GM21423 (cell line): ENCODE measurements around the gene DDR2.

Source experiments
- ATAC-seq: cut with Tn5 transposase; IDR thresholded peaks from one replicate; pipeline ENCODE4 v1.9.1; 2021; ENCODE audit warnings: mild to moderate bottlenecking, moderate library complexity; ENCODE audit not compliant: unreplicated experiment

Gene DDR2

DNA sequence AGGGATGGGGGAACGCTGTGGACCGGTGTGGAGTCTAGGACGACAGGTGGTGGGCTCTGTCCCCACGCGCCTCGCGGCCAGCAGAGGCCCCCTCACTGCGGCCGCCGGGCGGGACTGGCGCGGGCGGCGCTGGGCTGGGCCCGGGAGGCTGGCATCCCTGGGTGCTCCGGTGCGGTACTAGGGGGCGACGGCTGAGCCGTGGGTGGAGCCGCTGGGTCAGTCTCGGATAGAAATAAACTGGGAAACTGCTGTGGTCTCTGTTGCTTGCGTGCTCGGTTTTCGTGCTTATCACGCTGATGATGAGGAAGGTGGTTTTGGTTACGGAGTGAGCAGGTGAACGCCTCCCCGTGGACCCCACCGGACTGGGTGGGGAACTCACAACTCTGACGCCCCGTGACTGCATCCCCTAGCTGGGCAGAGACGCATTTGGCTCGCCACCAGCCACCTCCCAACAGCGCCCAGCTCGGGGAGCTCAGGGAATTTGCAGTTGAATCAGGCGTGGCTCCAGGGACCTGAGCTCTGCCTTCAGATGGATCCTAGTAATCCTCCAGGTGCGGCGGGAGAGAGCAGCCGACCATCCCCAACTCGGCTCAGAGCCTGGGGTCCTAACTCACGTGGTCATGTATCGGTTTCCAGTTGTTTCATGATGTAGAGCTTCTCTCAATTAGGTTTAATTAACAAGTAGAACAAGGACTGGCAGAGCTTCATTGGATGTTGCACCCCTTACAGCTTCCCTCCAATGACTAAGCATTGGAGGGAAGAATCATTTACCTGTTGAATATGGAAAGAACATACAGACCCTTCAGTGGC is 190.3 kb downstream of the DDR2 start:
- ATAC-seq: peak; percentile 52

DNA sequence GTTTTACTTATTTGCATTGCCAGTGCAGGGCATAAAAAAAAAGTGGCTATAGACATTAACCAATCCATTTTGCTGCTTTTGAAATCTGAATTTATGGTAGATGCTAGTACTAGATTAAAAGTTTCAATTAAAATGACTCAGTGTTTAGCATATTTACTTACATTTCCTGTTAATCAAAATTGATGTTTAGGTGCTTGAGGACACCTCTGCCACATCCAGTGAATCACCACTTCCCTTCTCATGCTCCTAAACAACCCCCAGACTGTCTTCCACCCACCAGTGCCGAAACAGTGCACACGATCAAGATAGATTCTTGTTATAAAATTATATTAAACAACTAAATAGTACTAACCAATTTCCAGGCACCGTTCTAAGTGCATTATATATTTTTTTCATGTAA is 191.0 kb downstream of the DDR2 start:
- ATAC-seq: no peak

DNA sequence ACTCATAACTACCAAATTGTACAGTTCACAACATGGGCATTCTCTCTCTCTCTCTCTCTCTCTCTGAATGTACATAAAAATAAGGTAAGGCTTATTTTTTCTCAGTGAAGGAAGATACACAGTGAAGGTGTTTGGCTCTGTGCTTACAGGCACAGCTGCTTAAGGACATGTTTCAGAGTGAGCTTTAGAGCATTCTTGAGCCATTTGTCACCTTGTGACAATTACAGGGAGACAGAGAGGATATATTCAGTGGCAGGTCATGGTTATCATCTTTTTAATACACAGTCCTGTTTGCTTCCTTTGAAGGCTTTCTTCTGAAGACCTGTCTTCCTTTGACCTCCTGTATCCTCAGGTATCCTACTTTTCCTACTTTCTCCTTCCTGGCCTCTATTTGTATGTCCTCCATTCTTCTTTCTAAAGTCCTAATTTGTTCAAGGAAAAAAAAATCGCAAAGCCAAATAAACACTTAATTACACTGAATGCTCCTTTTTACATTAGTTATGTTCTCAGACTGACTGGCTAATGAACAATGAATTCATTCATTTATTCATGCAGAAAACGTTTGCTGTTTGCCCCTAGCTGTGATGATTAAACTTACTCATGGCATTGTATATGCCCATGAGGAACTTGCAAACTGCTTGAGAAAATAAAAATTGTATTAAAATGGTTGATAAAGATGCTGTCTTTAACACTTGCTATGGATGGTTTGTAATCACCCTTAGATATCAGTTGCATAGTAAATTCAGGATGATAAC is 191.7 kb downstream of the DDR2 start:
- ATAC-seq: no peak

GRCh38 chr1:162829268-162829667 is 197.0 kb downstream of the DDR2 start:
- ATAC-seq: no peak

DNA sequence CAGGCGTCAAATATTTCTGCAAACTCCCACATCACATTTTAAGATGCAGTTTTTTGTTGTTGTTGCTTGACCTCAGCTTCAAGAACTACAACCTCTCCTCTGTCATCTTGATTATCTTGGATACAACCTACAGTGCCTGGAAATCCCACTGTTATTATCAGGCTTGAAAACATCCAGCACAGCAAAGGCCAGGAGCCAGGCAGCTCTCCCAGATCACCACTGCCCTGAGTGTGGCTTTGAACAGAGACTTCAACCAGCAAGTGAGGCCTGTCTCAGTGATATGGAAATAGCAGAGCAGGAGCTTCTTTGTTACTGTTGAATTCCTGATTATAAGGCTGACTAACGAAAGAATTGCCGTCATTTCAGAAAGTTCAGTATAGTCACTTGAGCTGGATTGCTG is 200.2 kb downstream of the DDR2 start:
- ATAC-seq: no peak

DNA sequence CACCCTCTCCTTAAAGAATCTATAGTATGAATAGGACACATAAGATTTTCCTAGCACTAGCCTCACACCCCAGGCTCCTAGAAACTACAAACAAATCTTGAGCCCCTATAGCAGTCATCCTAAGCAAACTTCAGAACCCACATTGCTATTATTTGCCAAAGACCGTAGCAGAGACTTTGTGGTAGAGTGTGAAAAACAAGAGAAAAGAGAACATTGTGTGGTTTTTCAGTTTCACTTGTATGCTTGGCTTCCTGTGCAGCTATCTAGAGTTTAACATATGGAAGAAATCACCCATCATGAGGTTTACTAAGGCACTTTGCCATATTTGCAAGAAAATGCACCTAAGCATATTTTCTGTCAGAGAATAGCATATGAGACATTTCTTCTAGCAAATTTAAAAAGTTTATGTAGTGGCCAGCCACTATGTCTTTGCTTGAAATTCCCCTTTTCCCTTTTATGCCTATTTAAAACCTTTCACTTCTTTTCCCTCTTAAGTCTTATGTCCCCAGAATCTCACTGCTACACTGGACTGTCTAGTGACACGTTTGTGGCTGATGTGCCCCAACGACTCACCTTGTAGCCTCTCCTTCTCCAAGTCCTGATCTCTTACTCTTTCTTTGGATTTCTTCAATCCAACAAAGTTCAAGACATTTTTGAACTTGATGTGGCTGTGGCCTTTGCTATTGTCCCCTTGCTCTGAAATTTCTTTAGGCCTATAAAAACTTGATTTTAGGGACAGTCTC is 203.1 kb downstream of the DDR2 start:
- ATAC-seq: peak; percentile 95
